OCI-LY1 (cell line): ENCODE measurements around the gene GRIA4.
"Not testable (repeated sequence)": the region's sequence is repeated elsewhere in the genome, so short reads cannot be mapped to it uniquely, and the experiment has no call there.

Experiments used
- H2AFZ ChIP-seq: fragments of 200-600 bp; sonication (generic), shearing (Covaris generic); 2 replicates; pipeline ENCODE4 v1.6.0; 2014; ENCODE audit warnings: antibody characterized with exemption, mild to moderate bottlenecking, low read length
- H3F3A ChIP-seq: fragments of 200-600 bp; sonication (generic), shearing (Covaris generic); 2 replicates; pipeline ENCODE4 v1.6.0; 2014; ENCODE audit warnings: mild to moderate bottlenecking, antibody characterized with exemption, low read length, moderate library complexity; ENCODE audit not compliant: insufficient read depth
- H3K27ac ChIP-seq: fragments of 200-600 bp; sonication (generic); 2 replicates; pipeline ENCODE4 v1.5.1; 2014; ENCODE audit warnings: low read length, mixed run types, mild to moderate bottlenecking, low read depth; ENCODE audit not compliant: poor library complexity, severe bottlenecking
- H3K27me3 ChIP-seq: fragments of 200-600 bp; sonication (generic); 2 replicates; pipeline ENCODE4 v1.6.0; 2014; ENCODE audit warnings: antibody characterized with exemption, mild to moderate bottlenecking, low read length, moderate library complexity; ENCODE audit not compliant: insufficient read depth
- H3K36me3 ChIP-seq: fragments of 200-600 bp; sonication (generic); 2 replicates; pipeline ENCODE4 v1.6.1; 2014; ENCODE audit warnings: mild to moderate bottlenecking, antibody characterized with exemption, low read length, moderate library complexity, mixed read lengths; ENCODE audit not compliant: insufficient read depth
- H3K4me1 ChIP-seq: fragments of 200-600 bp; sonication (generic); 2 replicates; pipeline ENCODE4 v1.5.1; 2014; ENCODE audit warnings: mild to moderate bottlenecking, low read length, moderate library complexity; ENCODE audit not compliant: insufficient read depth, severe bottlenecking
- H3K4me2 ChIP-seq: fragments of 200-600 bp; sonication (generic), shearing (Covaris generic); 2 replicates; pipeline ENCODE4 v1.6.1; 2014; ENCODE audit warnings: low read length
- H3K4me3 ChIP-seq: fragments of 200-600 bp; sonication (generic); 2 replicates; pipeline ENCODE4 v1.5.1; 2014; ENCODE audit warnings: low read length, low read depth, mild to moderate bottlenecking, mixed read lengths; ENCODE audit not compliant: poor library complexity, severe bottlenecking
- H3K79me2 ChIP-seq: fragments of 200-600 bp; shearing (Covaris generic); 2 replicates; pipeline ENCODE4 v1.6.1; 2016; ENCODE audit warnings: mixed run types, low read length, mixed read lengths; ENCODE audit not compliant: insufficient read depth
- H3K9ac ChIP-seq: fragments of 200-600 bp; sonication (generic), shearing (Covaris generic); 2 replicates; pipeline ENCODE4 v1.6.1; 2014; ENCODE audit warnings: mild to moderate bottlenecking, low read length, mixed read lengths
- H3K9me2 ChIP-seq: fragments of 200-600 bp; sonication (generic), shearing (Covaris generic); 2 replicates; pipeline ENCODE4 v1.6.1; 2014; ENCODE audit warnings: low read depth, mild to moderate bottlenecking, low read length, mixed read lengths
- H3K9me3 ChIP-seq: fragments of 200-600 bp; shearing (Covaris generic); 2 replicates; pipeline ENCODE4 v1.6.1; 2014; ENCODE audit warnings: low read length, mixed read lengths
- H4K20me1 ChIP-seq: fragments of 200-600 bp; sonication (generic), shearing (Covaris generic); 2 replicates; pipeline ENCODE4 v1.6.0; 2016; ENCODE audit warnings: mild to moderate bottlenecking, low read length; ENCODE audit not compliant: insufficient read depth
- CTCF ChIP-seq: fragments of 200-600 bp; sonication (generic), shearing (Covaris generic); IDR thresholded peaks from 2 replicates; pipeline ENCODE4 v1.5.1; 2017; ENCODE audit warnings: mild to moderate bottlenecking, antibody characterized with exemption, low read length, moderate library complexity, mixed read lengths
- EZH2 ChIP-seq: fragments of 200-600 bp; sonication (generic), shearing (Covaris generic); IDR thresholded peaks from 2 replicates; pipeline ENCODE4 v1.8.0; 2017; ENCODE audit warnings: borderline replicate concordance, mixed run types, mild to moderate bottlenecking, antibody characterized with exemption, low read length, moderate library complexity, mixed read lengths

Gene GRIA4

GRCh38 chr11:105989124-105989523 is 379.3 kb downstream of the GRIA4 start:
- no peak for TF ChIP-seq EZH2
- Histone ChIP-seq H3K27ac (no peak overlapping the region), H3K36me3 (peaks cover 4% of the 10 kb centered on the region), H3K4me3 (no peak overlapping the region), H3K4me2 (no peak overlapping the region), H3K79me2 (no peaks in the 10 kb centered on the region), H2AFZ (no peak overlapping the region), H3K9ac (no peak overlapping the region), H4K20me1 (no peaks in the 10 kb centered on the region), H3K9me2 (no peaks in the 10 kb centered on the region), H3K4me1 (no peaks in the 10 kb centered on the region), H3K9me3 (no peaks in the 10 kb centered on the region), H3K27me3 (no peaks in the 10 kb centered on the region), H3F3A (no peaks in the 10 kb centered on the region)

- H3K4me3 ChIP-seq: no peak overlapping the region
- H3K9ac ChIP-seq: no peak overlapping the region
- H4K20me1 ChIP-seq: no peaks in the 10 kb centered on the region
- H3K36me3 ChIP-seq: peaks cover 27% of the 10 kb centered on the region
- H3K27ac ChIP-seq: no peak overlapping the region
- no peaks in the 10 kb centered on the region for H3K79me2 ChIP-seq
- no peaks in the 10 kb centered on the region for H3K9me3 ChIP-seq
- H3F3A ChIP-seq: no peaks in the 10 kb centered on the region
- H3K27me3 ChIP-seq: no peaks in the 10 kb centered on the region
- no peaks in the 10 kb centered on the region for H3K4me1 ChIP-seq
- no peak overlapping the region for H3K4me2 ChIP-seq
- no peaks in the 10 kb centered on the region for H3K9me2 ChIP-seq
- TF ChIP-seq EZH2 (no peak), CTCF (no peak)
- H2AFZ ChIP-seq: no peak overlapping the region
Measured at GRCh38 chr11:105991888-105992287, 382.0 kb downstream of the GRIA4 start.

- Histone ChIP-seq H3K4me3 (no peak overlapping the region), H3F3A (no peaks in the 10 kb centered on the region), H3K4me1 (no peaks in the 10 kb centered on the region), H3K9me3 (no peaks in the 10 kb centered on the region), H3K9ac (no peak overlapping the region), H3K27me3 (no peaks in the 10 kb centered on the region), H3K79me2 (no peaks in the 10 kb centered on the region), H3K4me2 (no peak overlapping the region), H3K36me3 (peaks cover 45% of the 10 kb centered on the region), H3K27ac (no peak overlapping the region), H3K9me2 (no peaks in the 10 kb centered on the region), H2AFZ (no peak overlapping the region), H4K20me1 (no peaks in the 10 kb centered on the region)
- TF ChIP-seq EZH2: no peak
Measured at GRCh38 chr11:106001304-106002012, 391.6 kb downstream of the GRIA4 start.

DNA sequence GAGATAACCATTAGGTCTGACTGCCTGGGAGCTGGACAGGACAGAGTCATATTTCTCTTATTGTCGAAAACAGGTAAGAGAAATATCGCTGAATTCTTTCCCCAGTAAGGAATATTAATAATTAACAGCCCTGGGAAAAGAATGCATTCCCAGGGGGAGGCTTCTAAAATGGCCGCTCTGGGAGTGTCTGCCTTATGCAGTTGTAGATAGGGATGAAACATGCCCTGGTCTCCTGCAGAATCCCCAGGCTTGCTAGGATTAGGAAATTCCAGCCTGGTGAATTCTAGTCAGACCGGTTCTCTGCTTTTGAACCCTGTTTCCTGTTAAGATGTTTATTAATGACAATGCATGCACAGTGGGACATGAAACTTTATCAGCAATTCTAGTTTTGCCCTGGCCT is 393.2 kb downstream of the GRIA4 start:
- peaks cover 60% of the 10 kb centered on the region for H3K36me3 ChIP-seq
- not testable (repeated sequence) for H3K9me3 ChIP-seq, H4K20me1 ChIP-seq

More for the DNA sequence above, 393.2 kb downstream of the GRIA4 start:
- H3K4me2 ChIP-seq, H3K27ac ChIP-seq, H3K27me3 ChIP-seq, H3F3A ChIP-seq, H3K4me3 ChIP-seq, H2AFZ ChIP-seq, H3K9me2 ChIP-seq, H3K9ac ChIP-seq, H3K79me2 ChIP-seq, H3K4me1 ChIP-seq: not testable (repeated sequence)
